Transverse colon (tissue), 3 donors: ENCODE results near the gene RFC2.

Source experiments
- EP300 ChIP-seq: sonication (generic); formaldehyde crosslinking; IDR thresholded peaks from one replicate; pipeline ENCODE4 v1.6.1; 2017; ENCODE audit warnings: antibody characterized with exemption, low read depth
- POLR2A ChIP-seq: fragments of 450-650 bp; IDR thresholded peaks from one replicate; pipeline ENCODE4 v1.6.1; 2016; ENCODE audit warnings: antibody characterized with exemption, mild to moderate bottlenecking, moderate library complexity
- TF ChIP-seq, protein P1 (sequence below), 5 experiments: fragments of 200-600 bp in 3 of 5; fragments of 450-650 bp in 2 of 5; sonication (generic) in 3 of 5; IDR thresholded peaks; 1 replicate in 2 of 5; 2 replicates in 3 of 5; pipeline ENCODE4 v1.5.1; 2016 to 2017; ENCODE audit warnings: antibody characterized with exemption in 5 of 5, inconsistent platforms in 3 of 5, mild to moderate bottlenecking in 2 of 5, moderate library complexity in 1 of 5

DNA sequence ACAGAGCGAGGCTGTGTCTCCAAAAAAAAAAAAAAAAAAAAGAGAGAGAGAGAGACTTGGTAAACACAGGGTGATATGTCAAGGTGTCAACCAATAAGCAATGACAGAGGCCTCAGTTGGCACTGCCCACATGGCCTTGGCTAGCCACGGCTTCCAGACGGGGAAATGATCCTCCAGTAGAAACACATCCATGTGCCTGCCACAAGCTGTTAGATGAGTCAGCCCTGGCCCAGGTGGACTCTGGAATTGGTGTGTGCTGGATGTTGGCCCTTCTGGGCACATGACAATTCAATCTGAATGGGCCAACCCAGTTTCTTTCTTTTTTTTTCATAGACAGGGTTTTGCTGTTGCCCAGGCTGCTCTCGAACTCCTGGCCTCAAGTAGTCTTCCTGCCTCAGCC lies 13.7 kb downstream of the RFC2 start:
- TF ChIP-seq POLR2A, result no peak
- no peak for TF ChIP-seq EP300
- TF ChIP-seq, protein P1, sequence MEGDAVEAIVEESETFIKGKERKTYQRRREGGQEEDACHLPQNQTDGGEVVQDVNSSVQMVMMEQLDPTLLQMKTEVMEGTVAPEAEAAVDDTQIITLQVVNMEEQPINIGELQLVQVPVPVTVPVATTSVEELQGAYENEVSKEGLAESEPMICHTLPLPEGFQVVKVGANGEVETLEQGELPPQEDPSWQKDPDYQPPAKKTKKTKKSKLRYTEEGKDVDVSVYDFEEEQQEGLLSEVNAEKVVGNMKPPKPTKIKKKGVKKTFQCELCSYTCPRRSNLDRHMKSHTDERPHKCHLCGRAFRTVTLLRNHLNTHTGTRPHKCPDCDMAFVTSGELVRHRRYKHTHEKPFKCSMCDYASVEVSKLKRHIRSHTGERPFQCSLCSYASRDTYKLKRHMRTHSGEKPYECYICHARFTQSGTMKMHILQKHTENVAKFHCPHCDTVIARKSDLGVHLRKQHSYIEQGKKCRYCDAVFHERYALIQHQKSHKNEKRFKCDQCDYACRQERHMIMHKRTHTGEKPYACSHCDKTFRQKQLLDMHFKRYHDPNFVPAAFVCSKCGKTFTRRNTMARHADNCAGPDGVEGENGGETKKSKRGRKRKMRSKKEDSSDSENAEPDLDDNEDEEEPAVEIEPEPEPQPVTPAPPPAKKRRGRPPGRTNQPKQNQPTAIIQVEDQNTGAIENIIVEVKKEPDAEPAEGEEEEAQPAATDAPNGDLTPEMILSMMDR (IDR thresholded peaks at IDR 0.05), result no peak
